HUES48 (cell line): ENCODE results near the gene SERINC5.

Experiments
- H3K27ac ChIP-seq: one replicate; pipeline ENCODE4 v1.7.0; 2013; ENCODE audit warnings: low read depth, low read length, inconsistent platforms
- H3K27me3 ChIP-seq: 2 replicates; pipeline ENCODE4 v1.6.1; 2013; ENCODE audit warnings: mild to moderate bottlenecking, low read length; ENCODE audit not compliant: control insufficient read depth, insufficient read depth
- H3K36me3 ChIP-seq: 2 replicates; pipeline ENCODE4 v1.6.1; 2013; ENCODE audit warnings: low read length; ENCODE audit not compliant: control insufficient read depth, insufficient read depth
- H3K4me1 ChIP-seq: 2 replicates; pipeline ENCODE4 v1.6.1; 2013; ENCODE audit warnings: mild to moderate bottlenecking, low read length; ENCODE audit not compliant: control insufficient read depth, insufficient read depth
- H3K4me3 ChIP-seq: 2 replicates; pipeline ENCODE4 v1.5.1; 2013; ENCODE audit warnings: mild to moderate bottlenecking, low read depth, low read length
- H3K9ac ChIP-seq: 2 replicates; pipeline ENCODE4 v1.6.1; 2013; ENCODE audit warnings: mild to moderate bottlenecking, low read depth, low read length, moderate library complexity
- H3K9me3 ChIP-seq: 2 replicates; pipeline ENCODE4 v1.6.1; 2013; ENCODE audit warnings: low read length; ENCODE audit not compliant: control insufficient read depth, insufficient read depth

Gene SERINC5

DNA sequence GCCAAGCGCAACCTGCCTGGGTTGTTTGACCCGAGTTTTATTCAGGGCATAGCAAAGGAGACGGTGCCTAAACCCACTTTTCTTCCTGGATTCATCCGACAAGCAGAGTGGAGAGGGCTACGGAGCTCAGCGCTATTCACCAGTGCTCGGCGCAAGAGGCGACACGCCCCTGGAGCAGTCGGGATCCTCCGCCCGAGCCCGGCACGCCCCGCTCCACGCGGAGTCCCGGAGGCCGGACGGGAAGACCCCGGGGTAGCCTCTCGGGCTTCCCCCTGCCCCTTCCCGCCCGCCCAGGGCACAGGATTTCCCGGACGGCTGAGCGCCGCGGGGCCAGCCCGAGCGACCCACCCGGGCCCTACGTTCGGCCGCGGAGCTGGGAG lies 427 bp downstream of the SERINC5 start:
- no peaks in the 10 kb centered on the region for H3K36me3 ChIP-seq

DNA sequence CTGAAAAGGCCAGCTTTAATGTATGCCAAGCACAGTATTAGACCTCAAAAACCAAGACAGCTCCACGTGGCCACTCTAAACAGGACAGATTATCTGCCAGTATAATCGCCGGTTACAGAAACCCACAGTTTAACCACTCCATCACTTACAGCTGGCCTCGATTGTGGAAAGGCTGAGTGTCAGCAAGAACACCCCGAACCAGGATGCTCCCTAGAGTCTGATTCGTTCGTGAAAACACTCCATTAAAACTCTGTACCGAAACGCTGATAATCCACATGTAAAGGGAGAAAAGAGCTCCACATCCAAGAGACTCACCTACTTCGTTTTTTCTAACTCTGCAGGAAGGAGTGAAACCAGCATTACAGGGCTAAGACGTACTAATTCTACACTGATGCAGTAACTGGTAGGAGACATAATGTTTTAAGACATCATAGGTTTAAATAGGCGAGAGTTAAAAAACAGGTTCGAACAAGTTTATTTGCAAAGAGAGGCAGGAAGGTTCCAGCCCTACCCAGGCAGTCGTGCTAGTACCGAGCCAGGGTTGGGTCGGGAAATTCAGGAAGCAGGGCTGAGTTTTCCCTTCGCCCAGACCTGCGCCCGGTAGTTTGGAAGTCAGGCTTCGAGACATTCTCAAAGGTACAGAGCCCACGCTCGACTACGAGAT lies 949 bp downstream of the SERINC5 start:
- Histone ChIP-seq H3K36me3 (no peaks in the 10 kb centered on the region), H3K9me3 (no peaks in the 10 kb centered on the region), H3K27me3 (no peaks in the 10 kb centered on the region), H3K4me3 (peak overlapping the region; percentile 98), H3K27ac (peak overlapping the region; percentile 36), H3K4me1 (peaks cover 48% of the 10 kb centered on the region), H3K9ac (peak overlapping the region; percentile 74)

More for the DNA sequence above, 427 bp downstream of the SERINC5 start:
- Histone ChIP-seq H3K4me1 (peaks cover 43% of the 10 kb centered on the region), H3K27me3 (no peaks in the 10 kb centered on the region), H3K9ac (peak overlapping the region; percentile 74), H3K4me3 (peak overlapping the region; percentile 98), H3K9me3 (no peaks in the 10 kb centered on the region), H3K27ac (peak overlapping the region; percentile 65)

DNA sequence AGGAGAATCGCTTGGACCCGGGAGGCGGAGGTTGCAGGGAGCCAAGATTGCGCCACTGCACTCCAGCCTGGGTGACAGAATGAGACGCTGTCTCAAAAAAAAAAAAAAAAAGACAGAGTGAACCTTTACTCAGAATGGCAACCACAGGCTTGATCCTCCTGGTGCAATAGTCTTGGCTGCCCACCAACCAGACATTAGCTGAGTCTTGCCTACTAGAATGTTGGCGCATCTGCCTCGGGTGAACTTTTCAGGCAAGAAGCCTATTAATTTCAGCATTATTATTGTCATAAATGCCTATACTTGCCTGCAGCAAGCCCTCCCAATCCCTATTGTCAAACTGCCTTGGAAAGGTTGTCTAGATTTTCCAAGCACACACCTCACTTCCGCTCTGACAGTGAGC lies 4.2 kb downstream of the SERINC5 start:
- Histone ChIP-seq H3K27ac (no peak overlapping the region), H3K4me3 (no peak overlapping the region), H3K27me3 (no peaks in the 10 kb centered on the region), H3K9ac (no peak overlapping the region), H3K4me1 (peaks cover 61% of the 10 kb centered on the region), H3K9me3 (no peaks in the 10 kb centered on the region), H3K36me3 (no peaks in the 10 kb centered on the region)

- no peaks in the 10 kb centered on the region for H3K36me3 ChIP-seq
- H3K27me3 ChIP-seq: no peaks in the 10 kb centered on the region
- H3K9me3 ChIP-seq: no peaks in the 10 kb centered on the region
- H3K9ac ChIP-seq: no peak overlapping the region
- H3K27ac ChIP-seq: no peak overlapping the region
- peaks cover 69% of the 10 kb centered on the region for H3K4me1 ChIP-seq
- no peak overlapping the region for H3K4me3 ChIP-seq
These were observed 5.0 kb downstream of the SERINC5 start for GRCh38 chr5:80250801-80251200.

- no peaks in the 10 kb centered on the region for H3K9me3 ChIP-seq
- H3K9ac ChIP-seq: no peak overlapping the region
- no peaks in the 10 kb centered on the region for H3K27me3 ChIP-seq
- no peak overlapping the region for H3K4me3 ChIP-seq
- H3K36me3 ChIP-seq: no peaks in the 10 kb centered on the region
- peak overlapping the region; percentile 37 for H3K27ac ChIP-seq
- peaks cover 78% of the 10 kb centered on the region for H3K4me1 ChIP-seq
These were observed 5.9 kb downstream of the SERINC5 start for GRCh38 chr5:80249901-80250300.

DNA sequence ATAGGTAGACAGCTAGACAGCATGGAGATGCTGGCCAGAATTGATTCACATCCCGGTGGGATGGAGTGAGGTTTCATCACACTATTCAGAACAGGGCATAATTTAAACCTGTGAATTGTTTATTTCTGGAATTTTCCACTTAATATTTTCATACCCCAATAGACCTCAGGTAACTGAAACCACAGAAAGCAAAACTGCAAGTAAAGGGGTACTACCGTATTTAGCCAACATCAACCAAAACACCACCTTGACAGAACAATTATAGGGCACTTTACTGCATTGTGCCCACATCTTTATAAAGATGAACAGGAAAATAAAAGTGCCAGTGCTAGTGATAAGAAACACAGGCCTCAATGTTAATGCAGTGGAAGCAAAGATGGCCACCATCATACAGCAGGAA lies 7.5 kb downstream of the SERINC5 start:
- no peak overlapping the region for H3K4me3 ChIP-seq
- H3K9ac ChIP-seq: no peak overlapping the region
- H3K36me3 ChIP-seq: no peaks in the 10 kb centered on the region
- H3K27ac ChIP-seq: peak overlapping the region; percentile 99
- no peaks in the 10 kb centered on the region for H3K27me3 ChIP-seq
- H3K9me3 ChIP-seq: peaks cover 1% of the 10 kb centered on the region; the same call in 1 of the 2 replicates
- H3K4me1 ChIP-seq: peaks cover 67% of the 10 kb centered on the region

DNA sequence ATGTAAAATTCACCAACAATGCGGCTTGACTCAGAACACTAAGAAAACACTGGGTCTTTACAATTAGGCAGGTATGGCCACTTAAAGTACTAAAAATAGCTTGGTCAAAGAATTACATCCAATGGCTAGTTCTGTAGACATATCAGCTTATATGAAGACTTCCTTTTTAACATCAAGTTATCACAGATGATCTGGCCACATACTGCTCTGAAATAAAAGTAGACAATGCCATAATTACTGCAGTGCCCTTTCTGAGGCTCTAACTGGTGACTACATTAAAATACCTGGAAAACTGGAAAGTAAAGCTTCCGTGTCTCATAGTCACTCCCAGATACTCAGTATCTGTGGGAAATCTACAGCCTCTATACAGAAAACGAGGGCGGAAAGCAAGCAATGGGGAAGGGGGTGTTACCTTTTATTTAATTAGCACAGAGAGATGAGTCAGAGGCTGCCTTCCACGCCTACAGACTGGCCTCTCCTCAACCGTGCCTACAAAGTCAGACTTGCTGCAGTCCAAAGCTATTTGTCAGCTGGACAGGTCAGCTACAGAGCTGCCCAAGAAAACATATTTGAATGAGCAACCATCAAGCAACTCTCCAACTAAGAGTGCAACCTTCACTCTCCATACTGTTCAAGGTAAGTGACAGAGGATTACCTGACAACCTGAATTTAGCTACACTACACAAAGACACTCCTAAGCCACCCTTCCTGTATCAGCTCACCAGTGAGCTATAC lies 8.7 kb downstream of the SERINC5 start:
- H3K9ac ChIP-seq: 0 out of 2 replicates have a peak overlapping the region, but pooled peaks have one; percentile 22
- H3K36me3 ChIP-seq: peaks cover 6% of the 10 kb centered on the region; the same call in 1 of the 2 replicates
- H3K4me1 ChIP-seq: peaks cover 55% of the 10 kb centered on the region
- peaks cover 9% of the 10 kb centered on the region for H3K9me3 ChIP-seq
- no peaks in the 10 kb centered on the region for H3K27me3 ChIP-seq
- H3K4me3 ChIP-seq: peak overlapping the region; percentile 42; the same call in 1 of the 2 replicates
- peak overlapping the region; percentile 99 for H3K27ac ChIP-seq

DNA sequence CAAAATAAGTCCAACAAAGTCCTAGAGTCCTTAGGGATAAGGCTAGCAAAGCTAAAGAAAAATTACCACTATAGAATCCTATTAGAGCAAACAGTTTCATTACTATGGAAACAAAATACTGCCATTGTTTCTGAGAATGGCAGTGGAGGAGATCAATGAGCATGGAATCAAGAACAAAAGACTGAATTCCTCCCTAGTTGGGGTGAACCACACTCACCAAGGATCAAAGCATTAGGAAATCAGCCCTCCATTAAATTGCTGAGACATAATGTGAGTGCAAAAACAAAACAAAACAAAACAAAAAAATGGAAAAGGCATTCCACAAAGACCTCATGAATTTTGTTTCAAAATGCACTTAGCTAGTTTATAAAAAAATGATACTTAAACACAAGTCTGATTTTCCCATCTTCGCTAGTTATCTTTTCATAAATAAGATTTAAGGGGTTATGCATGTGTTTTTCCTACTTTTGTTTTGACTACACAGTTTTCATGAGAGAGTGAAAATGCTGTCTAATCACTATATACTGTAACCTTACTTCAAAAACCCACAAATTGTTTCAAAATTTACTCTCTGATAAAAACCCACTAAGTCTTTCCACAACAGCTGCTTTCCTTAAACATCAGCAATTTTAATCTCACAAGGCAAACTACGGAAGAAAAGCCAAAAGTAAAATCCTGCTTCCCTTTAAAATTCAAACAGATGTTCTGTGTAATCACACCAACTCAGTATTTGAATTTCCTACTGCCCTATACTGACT lies 9.7 kb downstream of the SERINC5 start:
- Histone ChIP-seq H3K4me3 (peak overlapping the region; percentile 42), H3K36me3 (peaks cover 16% of the 10 kb centered on the region), H3K9ac (peak overlapping the region; percentile 22; the same call in 1 of the 2 replicates), H3K9me3 (peaks cover 15% of the 10 kb centered on the region), H3K27me3 (no peaks in the 10 kb centered on the region), H3K27ac (peak overlapping the region; percentile 99), H3K4me1 (peaks cover 52% of the 10 kb centered on the region)

DNA sequence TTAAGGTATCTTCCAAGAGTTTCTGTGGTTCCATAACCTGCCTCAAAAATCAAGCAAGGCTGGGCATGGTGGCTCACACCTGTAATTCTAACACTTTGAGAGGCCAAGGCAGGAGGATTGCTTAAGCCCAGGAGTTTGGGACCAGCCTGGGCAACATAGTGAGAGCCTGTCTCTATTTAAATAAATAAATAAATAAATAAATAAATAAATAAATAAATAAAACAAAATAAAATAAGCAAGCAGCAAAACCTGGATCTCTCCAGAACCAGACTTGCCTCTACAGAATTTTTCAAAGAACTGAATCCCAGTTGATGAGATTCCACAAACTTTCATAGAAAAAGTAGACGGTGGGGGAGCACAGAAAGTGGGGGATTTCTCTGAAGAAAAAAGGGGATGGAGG lies 12.3 kb downstream of the SERINC5 start:
- no peaks in the 10 kb centered on the region for H3K27me3 ChIP-seq
- H3K9me3 ChIP-seq: peaks cover 15% of the 10 kb centered on the region
- no peak overlapping the region for H3K9ac ChIP-seq
- peaks cover 21% of the 10 kb centered on the region for H3K36me3 ChIP-seq
- no peak overlapping the region for H3K27ac ChIP-seq
- H3K4me1 ChIP-seq: peaks cover 53% of the 10 kb centered on the region
- H3K4me3 ChIP-seq: no peak overlapping the region

GRCh38 chr5:80242849-80243248 lies 13.0 kb downstream of the SERINC5 start:
- no peaks in the 10 kb centered on the region for H3K27me3 ChIP-seq
- peaks cover 15% of the 10 kb centered on the region for H3K9me3 ChIP-seq
- H3K36me3 ChIP-seq: peaks cover 21% of the 10 kb centered on the region
- no peak overlapping the region for H3K4me3 ChIP-seq
- peaks cover 54% of the 10 kb centered on the region for H3K4me1 ChIP-seq
- H3K9ac ChIP-seq: no peak overlapping the region
- H3K27ac ChIP-seq: no peak overlapping the region
